Left forelimb (tissue), 1 donor: ENCODE measurements around the gene GUCA1C.

Experiments
- DNase-seq: peaks from one replicate; pipeline ENCODE4 v3.0.0-alpha.2; 2018; ENCODE audit warnings: low spot score

GUCA1C gene

GRCh38 chr3:108953700-108954099 lies at the start of gene GUCA1C:
GUCA1C (minus strand) TSS chr3:108953879; CDS start chr3:108953762, 117 bp downstream.
- DNase-seq = no peak

DNA sequence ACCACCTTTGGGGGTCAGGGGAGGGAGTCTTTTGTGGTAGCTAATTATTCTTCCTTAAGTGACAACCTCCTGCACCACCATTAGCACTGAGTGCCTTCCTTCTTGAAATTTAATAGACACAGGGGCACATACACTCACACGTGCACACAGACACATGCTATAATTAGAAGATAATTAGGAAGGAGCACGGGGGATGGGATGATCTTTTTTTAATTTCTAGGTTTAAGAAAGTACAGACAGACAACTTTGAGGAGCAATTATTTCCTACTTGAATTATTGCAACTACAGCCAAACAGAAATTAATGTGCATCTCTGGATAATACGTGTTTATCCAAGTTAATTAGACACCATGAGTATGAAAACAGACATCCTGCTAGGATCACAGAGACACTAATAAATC lies 44.8 kb upstream of the GUCA1C start:
- DNase-seq = no peak

DNA sequence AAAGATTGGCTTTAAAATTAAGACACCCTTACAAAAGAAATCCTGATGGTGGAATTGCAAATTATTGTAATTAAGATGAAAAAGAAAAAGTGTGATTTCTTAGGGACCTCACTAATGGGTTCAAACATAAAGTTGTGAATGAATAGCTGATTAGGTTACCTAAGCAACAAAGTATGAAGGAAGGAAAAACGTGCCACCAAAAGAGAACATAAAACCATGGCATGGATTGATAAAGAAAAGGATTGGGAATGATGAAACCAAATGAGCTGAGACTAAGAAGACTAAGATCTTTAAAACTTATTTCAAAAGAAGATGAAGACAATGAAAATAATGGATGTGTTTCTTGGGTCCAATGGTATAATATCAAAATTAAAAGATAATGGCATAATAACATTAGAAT lies 32.2 kb upstream of the GUCA1C start:
- DNase-seq = no peak

DNA sequence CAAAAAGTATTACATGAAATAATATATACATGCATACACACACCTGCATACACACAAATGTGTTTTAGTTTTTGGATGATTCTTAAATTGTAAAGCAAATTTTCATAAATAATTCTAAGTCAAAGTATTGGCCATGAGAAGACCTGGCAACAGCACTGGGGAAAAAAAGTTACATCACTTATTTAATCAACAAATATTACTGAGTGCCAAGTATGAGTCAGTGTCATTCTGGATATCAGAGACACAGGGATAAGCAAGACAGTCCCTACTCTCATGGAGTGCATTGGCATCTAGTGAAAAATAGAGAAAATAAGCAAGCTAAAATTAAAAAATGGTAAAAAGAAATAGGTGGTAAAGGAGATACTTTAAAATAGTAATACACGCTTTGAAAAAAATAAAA lies 29.4 kb upstream of the GUCA1C start:
- no peak for DNase-seq

GRCh38 chr3:108976058-108976457 lies 22.4 kb upstream of the GUCA1C start:
- no peak for DNase-seq

DNA sequence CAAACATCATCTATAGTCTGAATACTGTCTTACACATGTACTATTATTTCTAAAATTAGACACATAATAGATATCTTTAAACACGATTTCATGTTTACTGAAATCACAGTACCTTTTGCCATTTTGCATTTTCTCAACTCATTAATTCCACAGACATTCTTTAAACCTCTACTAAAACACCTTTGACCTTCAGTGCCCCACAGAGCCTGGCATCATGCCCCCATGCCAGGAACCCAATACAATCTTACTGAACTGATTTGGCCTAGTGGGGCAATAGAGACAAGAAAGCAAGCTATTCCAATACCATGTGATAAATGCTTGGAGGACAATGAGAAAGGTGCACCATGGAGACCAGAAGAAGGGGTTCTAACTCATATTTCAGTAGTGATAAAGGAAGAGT lies 19.3 kb upstream of the GUCA1C start:
- DNase-seq = no peak

GRCh38 chr3:108972482-108972881 lies 18.8 kb upstream of the GUCA1C start:
- no peak for DNase-seq

- DNase-seq = no peak
These were observed 16.9 kb upstream of the GUCA1C start for GRCh38 chr3:108970561-108970960.

DNA sequence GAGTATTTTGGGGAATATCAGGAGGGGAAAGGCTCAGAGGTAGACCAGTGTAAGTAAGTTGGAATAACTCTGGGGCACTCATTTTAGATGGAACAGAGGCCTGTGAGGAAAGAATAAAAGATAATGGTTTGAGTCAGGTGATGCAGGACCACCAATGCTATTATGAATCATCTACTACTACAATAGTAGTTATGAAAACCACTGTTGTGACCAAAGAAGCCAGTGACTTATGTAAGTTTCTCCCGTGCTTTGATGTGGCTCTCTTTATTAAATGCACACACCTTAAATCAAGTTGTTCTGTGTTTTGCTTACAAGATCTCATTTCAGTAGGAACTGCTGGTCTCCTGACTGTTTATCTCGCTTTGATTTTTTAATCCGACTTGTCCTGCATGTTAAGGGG lies 13.1 kb upstream of the GUCA1C start:
- DNase-seq = no peak

- DNase-seq = no peak
These were observed 5.3 kb upstream of the GUCA1C start for GRCh38 chr3:108959017-108959416.

GRCh38 chr3:108953210-108953609 lies 469 bp downstream of the GUCA1C start:
- DNase-seq = no peak

DNA sequence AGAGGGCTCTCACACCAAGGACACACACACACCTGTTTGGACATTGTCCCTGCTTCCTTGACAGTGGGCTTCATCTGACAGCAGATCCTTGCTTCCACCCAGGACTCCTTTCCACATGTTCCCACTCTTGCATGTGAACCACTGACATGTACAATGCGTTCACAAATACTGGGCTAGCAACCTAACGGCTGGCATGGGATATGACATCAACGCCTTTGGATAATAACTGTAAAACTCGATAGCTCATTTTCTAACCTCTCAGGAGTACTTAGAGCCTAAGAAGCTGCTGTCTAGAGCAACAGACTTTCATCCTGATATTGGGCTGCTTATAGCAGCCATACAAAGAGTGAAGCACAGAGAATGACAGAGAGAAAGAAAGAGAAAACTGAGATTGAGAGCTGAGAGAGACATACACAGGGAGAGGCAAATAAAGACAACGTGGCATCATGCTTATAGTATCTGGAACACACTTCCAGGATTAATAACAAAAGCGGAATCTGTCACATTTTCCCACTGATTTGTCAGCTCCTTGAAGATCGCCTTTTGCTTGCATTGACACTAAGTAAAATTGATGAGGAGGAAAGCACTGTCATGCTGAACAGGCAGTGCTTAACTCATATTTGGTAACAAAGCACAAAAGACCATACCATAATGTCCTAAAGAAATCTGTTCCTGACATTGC lies 1.7 kb downstream of the GUCA1C start:
- no peak for DNase-seq

GRCh38 chr3:108947855-108948254 lies 5.8 kb downstream of the GUCA1C start:
- no peak for DNase-seq

DNA sequence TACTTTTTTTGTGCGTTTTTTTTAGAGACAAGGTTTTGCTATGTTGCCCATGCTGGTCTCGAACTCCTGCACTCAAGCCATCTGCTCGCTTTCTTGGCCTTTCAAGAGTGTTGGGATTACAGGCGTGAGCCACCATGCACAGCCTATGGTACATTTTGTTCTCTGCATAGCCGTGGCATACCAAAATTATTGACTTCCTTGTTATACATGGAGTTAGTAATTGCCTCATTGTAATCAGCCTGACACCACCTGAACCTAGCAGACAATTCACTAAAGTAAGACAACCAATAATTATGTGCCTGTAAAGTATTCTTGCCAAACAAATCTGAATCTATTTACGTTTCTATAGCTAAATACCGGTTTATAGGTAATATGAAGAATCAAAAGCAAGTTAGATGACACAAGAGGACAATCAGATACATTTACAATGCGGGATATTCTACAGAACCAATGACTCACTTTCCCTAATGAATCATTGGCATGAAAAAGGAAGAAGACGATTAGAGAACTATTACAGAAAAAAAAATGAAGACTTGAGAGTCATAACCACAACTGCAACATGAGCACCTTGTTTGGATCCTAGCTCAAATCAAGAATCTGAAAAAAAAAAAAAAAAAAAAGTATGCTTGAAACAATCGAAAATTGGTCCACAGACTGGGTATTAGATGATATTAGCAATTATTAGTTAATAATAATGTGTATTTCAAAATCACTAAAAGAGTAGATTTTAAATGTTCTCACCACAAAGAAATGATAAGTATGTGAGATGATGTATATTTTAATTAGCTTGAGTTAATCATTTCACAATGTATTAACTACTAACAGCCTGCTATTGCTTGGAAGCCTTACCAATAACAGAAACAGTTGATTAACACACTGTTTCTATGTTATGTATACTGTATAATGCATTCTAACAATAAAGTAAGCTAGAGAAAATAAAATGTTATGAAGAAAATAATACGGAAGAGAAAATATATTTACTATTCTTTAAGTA lies 7.1 kb downstream of the GUCA1C start:
- no peak for DNase-seq

- no peak for DNase-seq
These were observed 13.0 kb downstream of the GUCA1C start for GRCh38 chr3:108940568-108941263.

DNA sequence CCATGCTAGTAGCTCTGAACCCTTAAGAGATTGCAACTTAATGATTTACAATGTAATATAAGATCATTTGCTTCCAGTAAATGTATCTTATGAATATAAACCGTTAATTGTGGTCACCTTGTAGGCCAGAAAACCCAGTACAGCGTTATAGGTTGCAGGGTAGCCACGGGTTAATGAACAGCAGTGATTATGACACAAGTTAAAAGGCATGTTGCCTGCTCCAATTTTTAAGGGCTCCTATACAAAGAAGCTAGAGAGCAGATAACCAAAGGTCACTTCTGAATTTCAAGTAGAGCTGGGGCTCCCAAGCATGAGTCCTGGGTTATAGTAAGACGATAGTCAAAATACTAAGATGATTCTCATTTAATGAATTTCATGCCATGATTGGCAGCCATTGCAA lies 13.5 kb downstream of the GUCA1C start:
- no peak for DNase-seq

- DNase-seq = no peak
These were observed 16.6 kb downstream of the GUCA1C start for GRCh38 chr3:108936924-108937689.

DNA sequence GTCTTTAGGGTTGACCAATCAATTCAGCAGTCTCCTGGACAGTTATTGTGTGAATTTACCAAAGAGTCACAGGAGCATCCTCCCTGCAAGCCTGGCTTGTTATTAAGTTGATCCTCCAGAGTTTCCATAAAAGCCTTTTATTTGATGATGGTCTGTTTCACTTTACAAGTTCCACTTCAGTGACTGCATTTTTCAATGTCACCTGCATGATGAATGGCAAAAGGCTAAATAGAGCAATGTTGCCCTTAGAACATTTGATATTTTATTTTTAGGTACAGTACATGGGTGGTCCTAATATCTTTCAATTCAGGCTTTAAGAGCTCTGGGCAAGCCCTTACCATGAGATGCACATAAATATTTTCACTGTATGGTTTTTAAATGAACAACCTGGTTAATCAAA lies 22.6 kb downstream of the GUCA1C start:
- DNase-seq = no peak

GRCh38 chr3:108918866-108919265 lies 34.8 kb downstream of the GUCA1C start:
- no peak for DNase-seq

- no peak for DNase-seq
These were observed 38.7 kb downstream of the GUCA1C start for GRCh38 chr3:108914774-108915641.

DNA sequence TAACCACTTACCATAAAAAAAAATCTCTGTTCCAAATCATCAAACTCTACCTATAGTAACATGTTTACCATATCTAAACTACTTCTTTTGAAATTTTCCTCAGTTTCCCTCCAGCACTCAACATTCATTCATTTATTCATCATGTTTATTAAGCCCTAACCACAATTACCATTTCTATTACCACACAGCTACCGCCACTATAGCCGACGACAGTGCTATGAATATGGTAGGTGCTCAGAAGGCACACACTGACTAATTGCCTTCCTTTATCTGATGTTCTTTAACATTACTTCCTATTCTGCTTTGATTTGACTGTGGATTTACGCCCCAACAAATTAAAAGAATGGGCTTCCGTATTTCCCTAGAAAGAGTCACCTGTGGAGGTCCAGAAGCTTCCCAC lies 43.9 kb downstream of the GUCA1C start:
- DNase-seq = no peak
